HG02938 (cell line): Measurements from ENCODE around the gene SPSB1.
"Not testable (repeated sequence)": the region's sequence is repeated elsewhere in the genome, so short reads cannot be mapped to it uniquely, and the experiment has no call there.

ENCODE experiments used
- ATAC-seq: cut with Tn5 transposase; IDR thresholded peaks from one replicate; pipeline ENCODE4 v1.9.1; 2021; ENCODE audit warnings: mild to moderate bottlenecking, moderate library complexity; ENCODE audit not compliant: unreplicated experiment

SPSB1 gene

GRCh38 chr1:9385392-9385791 is 92.7 kb downstream of the SPSB1 start:
- not testable (repeated sequence) for ATAC-seq

DNA sequence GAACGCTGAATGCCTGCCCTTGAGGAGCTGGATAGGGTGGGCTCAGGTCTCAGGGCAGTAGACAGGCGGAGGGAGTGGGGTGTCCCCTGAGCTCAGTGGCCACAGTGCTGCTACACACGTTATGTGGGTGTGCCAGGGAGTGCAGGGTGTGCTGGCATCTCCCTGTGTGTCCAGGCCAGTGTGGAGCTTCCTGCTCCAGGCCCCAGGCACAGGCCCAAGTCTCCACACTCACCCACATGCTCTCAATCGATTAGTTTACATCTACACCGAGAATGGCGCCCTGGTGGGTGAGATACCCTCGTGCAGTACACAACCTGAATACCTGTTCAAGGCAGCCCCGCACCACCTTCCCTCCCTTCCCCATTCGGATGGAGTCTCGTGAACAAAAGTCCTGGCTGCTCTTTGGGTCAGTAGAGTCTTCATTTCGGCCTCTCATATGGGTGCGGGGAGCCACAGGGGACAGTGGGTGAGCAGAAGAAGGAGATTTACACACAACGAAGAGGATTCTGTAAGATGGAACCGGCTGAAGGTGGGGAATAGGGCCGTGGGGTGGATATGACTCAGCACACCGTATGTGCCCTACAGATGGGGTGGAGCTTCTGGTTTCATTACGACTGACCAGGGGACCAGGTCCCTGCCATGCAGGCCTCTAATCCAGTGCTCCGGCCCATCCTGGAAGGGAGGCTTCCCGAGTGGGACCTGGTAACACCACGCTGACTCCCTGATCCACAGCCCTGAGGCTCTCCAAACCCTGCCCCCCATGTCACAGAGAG is 93.3 kb downstream of the SPSB1 start:
- ATAC-seq: no peak

GRCh38 chr1:9388335-9389180 is 95.9 kb downstream of the SPSB1 start:
- ATAC-seq: no peak

DNA sequence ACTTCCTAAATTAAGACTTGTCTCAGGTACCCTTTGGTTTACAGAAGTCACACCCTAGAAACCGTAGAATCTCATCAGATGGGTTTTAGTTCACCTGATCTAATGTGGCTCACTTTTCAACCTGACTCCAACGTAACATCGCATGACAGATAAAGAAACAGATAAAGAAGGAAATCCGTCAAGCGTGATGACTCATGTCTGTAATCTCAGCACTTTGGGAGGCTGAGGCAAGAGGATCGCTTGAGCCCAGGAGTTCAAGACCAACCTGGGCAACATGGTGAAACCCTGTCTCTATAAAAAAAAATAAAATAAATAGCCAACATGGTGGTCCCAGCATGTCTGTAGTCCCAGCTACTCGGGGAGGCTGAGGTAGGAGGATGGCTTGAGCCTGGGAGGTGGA is 97.3 kb downstream of the SPSB1 start:
- no peak for ATAC-seq

DNA sequence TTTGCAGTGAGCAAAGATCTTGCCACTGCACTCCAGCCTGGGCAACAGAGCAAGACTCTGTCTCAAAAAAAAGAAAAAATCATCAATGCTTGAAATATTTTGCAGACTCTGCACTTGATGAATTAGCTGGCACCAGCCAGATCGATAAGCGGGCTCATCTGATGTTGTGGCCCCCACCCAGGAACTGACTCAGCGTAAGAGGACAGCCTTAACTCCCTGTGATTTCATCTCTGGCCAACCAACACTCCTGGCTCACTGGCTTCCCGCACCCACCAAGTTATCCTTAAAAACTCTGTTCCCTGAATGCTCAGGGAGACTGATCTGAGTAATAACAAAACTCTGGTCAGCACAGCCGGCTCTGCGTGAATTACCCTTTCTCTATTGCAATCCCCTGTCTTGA is 98.9 kb downstream of the SPSB1 start:
- no peak for ATAC-seq

GRCh38 chr1:9394010-9394409 is 101.3 kb downstream of the SPSB1 start:
- ATAC-seq: no peak

- ATAC-seq: no peak
Measured at GRCh38 chr1:9395018-9395417, 102.3 kb downstream of the SPSB1 start.

DNA sequence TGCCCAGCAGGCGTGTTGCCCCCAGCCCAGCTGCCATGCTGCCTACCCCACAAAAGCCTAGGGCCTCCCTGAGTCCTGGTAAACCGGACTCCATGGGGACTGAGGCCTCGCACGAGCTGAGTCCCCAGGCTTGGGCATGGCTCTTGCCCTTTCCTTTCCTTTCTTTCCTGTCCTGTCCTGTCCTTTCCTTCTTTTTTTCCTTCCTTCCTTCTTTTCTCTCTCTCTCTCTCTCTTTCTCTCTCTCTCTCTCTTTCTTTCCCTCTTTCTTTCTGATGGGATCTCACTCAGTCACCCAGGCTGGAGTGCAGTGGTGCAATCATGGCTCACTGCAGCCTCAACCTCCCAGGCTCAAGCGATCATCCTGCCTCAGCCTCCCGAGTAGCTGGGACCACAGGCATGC is 104.4 kb downstream of the SPSB1 start:
- no peak for ATAC-seq

DNA sequence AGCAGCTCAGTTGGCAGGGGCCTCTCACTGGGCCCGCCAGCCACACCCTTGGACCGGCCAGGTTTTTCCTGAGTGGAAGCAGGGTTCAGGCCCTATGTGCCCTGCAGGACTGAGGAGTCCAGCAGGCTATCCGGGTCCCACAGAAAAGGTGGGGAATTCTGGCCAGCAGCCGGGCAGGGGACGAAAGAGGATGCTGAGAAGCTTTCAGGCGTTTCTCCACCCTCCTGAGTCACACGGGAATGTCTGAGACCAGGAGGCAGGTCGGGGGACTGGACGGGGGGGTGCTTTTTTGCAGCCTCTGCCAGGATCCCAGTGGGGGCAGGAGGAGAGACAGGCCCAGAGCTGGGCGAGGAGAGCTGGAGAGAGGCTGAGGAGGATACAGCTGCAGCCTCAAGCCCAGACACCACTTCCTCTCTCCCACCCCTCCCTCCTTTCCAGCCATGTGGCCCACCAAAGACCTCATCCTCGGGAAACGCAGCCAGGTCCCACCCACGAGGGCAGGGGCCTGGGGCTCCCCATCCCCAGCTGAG is 105.4 kb downstream of the SPSB1 start:
- ATAC-seq: no peak

GRCh38 chr1:9399510-9400424 is 107.1 kb downstream of the SPSB1 start:
- no peak for ATAC-seq

GRCh38 chr1:9400425-9401079 is 107.9 kb downstream of the SPSB1 start:
- ATAC-seq: no peak

- no peak for ATAC-seq
Measured at GRCh38 chr1:9401080-9401453, 108.4 kb downstream of the SPSB1 start.

- ATAC-seq: no peak
Measured at GRCh38 chr1:9402256-9402616, 109.5 kb downstream of the SPSB1 start.

DNA sequence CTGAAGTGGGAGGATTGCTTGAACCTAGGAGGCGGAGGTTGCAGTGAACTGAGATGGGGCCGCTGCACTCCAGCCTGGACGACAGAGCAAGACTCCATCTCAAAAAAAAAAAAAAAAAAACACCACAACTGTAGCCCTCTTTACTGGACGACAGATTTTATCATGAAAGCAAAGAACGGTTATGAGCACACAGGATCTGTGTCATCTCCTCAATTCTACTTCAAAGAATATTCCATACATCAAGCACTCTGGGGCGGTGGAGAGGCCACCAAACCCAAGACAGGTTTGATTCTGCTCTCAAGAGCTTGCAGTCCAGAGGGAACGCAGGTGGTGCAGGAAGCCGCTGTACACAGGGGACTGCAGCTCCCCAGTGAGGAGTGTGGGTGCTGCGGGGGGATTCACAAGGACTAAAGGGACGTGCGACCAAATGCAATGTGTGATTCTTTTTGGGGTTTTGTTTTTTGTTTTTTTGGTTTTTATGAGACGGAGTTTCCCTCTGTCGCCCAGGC is 110.1 kb downstream of the SPSB1 start:
- no peak for ATAC-seq

GRCh38 chr1:9404117-9404914 is 111.6 kb downstream of the SPSB1 start:
- no peak for ATAC-seq

- no peak for ATAC-seq
Measured at GRCh38 chr1:9406111-9406510, 113.4 kb downstream of the SPSB1 start.

GRCh38 chr1:9410737-9411297 is 118.1 kb downstream of the SPSB1 start:
- no peak for ATAC-seq

GRCh38 chr1:9413071-9413876 is 120.6 kb downstream of the SPSB1 start:
- peak; percentile 66 for ATAC-seq
